ENCODE measurements around the gene GLT6D1.
A peak's percentile ranks its signal among the peaks of the same experiment; 100 is the strongest.

GRCh38 chr9:135602789-135603481, 36.4 kb downstream of the GLT6D1 start:
- TF ChIP-seq CTCF (conservative IDR thresholded peaks at IDR 0.05; ENCODE audit: low read length) (peak; percentile 79), EZH2phosphoT487 (IDR thresholded peaks at IDR 0.05; ENCODE audit: borderline replicate concordance, low read depth, low read length) (no peak)

Measured in OCI-LY7 (cell line).